K562 (cell line): Measurements from ENCODE around the gene OLFML2A. TPM values are rescaled to one million over a fixed set of nuclear protein-coding genes. Genes with fewer than 3 reads are reported as not detected.

Source experiments
- DIDO1 ChIP-seq: fragments of 450-650 bp; IDR thresholded peaks from 2 replicates; pipeline ENCODE4 v1.6.1; 2016; ENCODE audit warnings: low read depth, missing biosample characterization, missing genetic modification characterization
- FOXM1 ChIP-seq, 2 experiments: fragments of 450-650 bp in 1 of 2; sonication (generic) in 1 of 2; formaldehyde crosslinking in 1 of 2; IDR thresholded peaks; 2 replicates each; pipeline versions ENCODE4 v1.6.1 to v1.9.0; 2017 to 2022; ENCODE audit warnings: low read depth in 2 of 2, mild to moderate bottlenecking in 2 of 2, missing genetic modification reagents in 1 of 2, moderate library complexity in 1 of 2
- HMG20B ChIP-seq: fragments of 250-450 bp; sonication (Bioruptor Pico); IDR thresholded peaks from 2 replicates; pipeline ENCODE4 v1.5.0; 2021; ENCODE audit warnings: mild to moderate bottlenecking
- HNRNPLL ChIP-seq: fragments of 200-400 bp; formaldehyde crosslinking; IDR thresholded peaks from 2 replicates; pipeline ENCODE4 v1.6.1; 2017; ENCODE audit warnings: low read length, low read depth, mild to moderate bottlenecking; ENCODE audit not compliant: poor library complexity, severe bottlenecking
- MYBL2 ChIP-seq, 2 experiments: fragments of 450-650 bp in 1 of 2; sonication (generic) in 1 of 2; formaldehyde crosslinking in 1 of 2; IDR thresholded peaks; 2 replicates each; pipeline versions ENCODE4 v1.6.1 to v1.8.1; 2017 to 2022; ENCODE audit warnings: borderline replicate concordance in 1 of 2, inconsistent platforms in 1 of 2, low read depth in 1 of 2, mild to moderate bottlenecking in 1 of 2, missing genetic modification reagents in 1 of 2, moderate library complexity in 1 of 2
- NFE2 ChIP-seq: IDR thresholded peaks from 2 replicates; pipeline ENCODE4 v1.6.1; 2014; ENCODE audit warnings: antibody characterized with exemption, low read depth
- NUFIP1 ChIP-seq: fragments of 450-650 bp; IDR thresholded peaks from 2 replicates; pipeline ENCODE4 v1.6.1; 2018; ENCODE audit not compliant: partially characterized antibody
- RFX5 ChIP-seq: IDR thresholded peaks from 2 replicates; pipeline ENCODE4 v1.6.1; 2011; ENCODE audit warnings: low read depth, mild to moderate bottlenecking, improper control_type of control experiment, low read length
- RHOXF2B ChIP-seq: fragments of 250-450 bp; sonication (Bioruptor Pico); conservative IDR thresholded peaks from 2 replicates; pipeline ENCODE4 v1.5.1; 2021
- SIRT6 ChIP-seq: IDR thresholded peaks from one replicate; pipeline ENCODE4 v1.6.1; 2012; ENCODE audit warnings: low read depth, mild to moderate bottlenecking, control low read depth, inconsistent platforms, low read length, moderate library complexity
- SLC30A9 ChIP-seq: fragments of 250-450 bp; sonication (Bioruptor Pico); IDR thresholded peaks from 2 replicates; pipeline ENCODE4 v1.8.0; 2022; ENCODE audit warnings: mild to moderate bottlenecking, moderate library complexity
- SMC3 ChIP-seq: conservative IDR thresholded peaks from 2 replicates; pipeline ENCODE4 v1.6.1; 2011; ENCODE audit warnings: low read depth, low read length, improper control_type of control experiment; ENCODE audit not compliant: insufficient read depth
- TEAD4 ChIP-seq, 2 experiments: sonication (generic) in 1 of 2; formaldehyde crosslinking in 1 of 2; IDR thresholded peaks; 2 replicates each; pipeline versions ENCODE4 v1.6.1 to v1.8.0; 2012 to 2022; ENCODE audit warnings: borderline replicate concordance in 1 of 2, inconsistent platforms in 1 of 2, low read length in 1 of 2, mild to moderate bottlenecking in 1 of 2, missing genetic modification reagents in 1 of 2
- ZFP36 ChIP-seq: fragments of 150-350 bp; IDR thresholded peaks from 2 replicates; pipeline ENCODE4 v1.6.1; 2018; ENCODE audit warnings: low read length, low read depth; ENCODE audit not compliant: partially characterized antibody
- ZNF121 ChIP-seq: sonication (generic); formaldehyde crosslinking; conservative IDR thresholded peaks from 2 replicates; pipeline ENCODE4 v1.8.0; 2022; ENCODE audit warnings: missing genetic modification reagents
- ZNF561 ChIP-seq: fragments of 450-650 bp; formaldehyde crosslinking; conservative IDR thresholded peaks from 2 replicates; pipeline ENCODE4 v1.4.0; 2020; ENCODE audit warnings: mild to moderate bottlenecking, moderate library complexity
- polyA plus RNA-seq, 8 experiments: library from polyadenylated mRNA; depleted of rRNA in 4 of 8; stranded (reverse) in 5 of 8; unstranded in 3 of 8; fragments of >200 nt; fragmentation: Nextera tagmentation in 2 of 8; fragmentation: Illumina TruSeq in 1 of 8; extraction: Ambion mirVana in 2 of 8; extraction: Trizol in 1 of 8; gene quantifications; 2 replicates each; pipeline versions ENCODE4 v1.2.1 to v1.2.3, GENCODE V29; 2011 to 2014; ENCODE audit warnings: inconsistent platforms in 1 of 8, missing spikeins in 1 of 8
- total RNA-seq, 7 experiments: library from RNA; depleted of rRNA in 6 of 7; stranded (reverse); fragments of >200 nt in 6 of 7; fragmentation: Illumina TruSeq in 2 of 7; extraction: Trizol in 2 of 7; gene quantifications; 2 replicates each; pipeline versions ENCODE4 v1.2.1 to v1.2.3, GENCODE V29; 2011 to 2021; ENCODE audit warnings: low replicate concordance in 1 of 7
- TF ChIP-seq, protein P1 (sequence below), 2 experiments: fragments of 450-650 bp; formaldehyde crosslinking in 1 of 2; IDR thresholded peaks; 2 replicates each; pipeline versions ENCODE4 v1.4.0 to v1.6.1; 2014 to 2020; ENCODE audit warnings: mild to moderate bottlenecking in 2 of 2, borderline replicate concordance in 1 of 2, low read depth in 1 of 2
- TF ChIP-seq, protein P2 (sequence below): fragments of 450-650 bp; IDR thresholded peaks from 2 replicates; pipeline ENCODE4 v1.6.1; 2016; ENCODE audit warnings: mild to moderate bottlenecking

The OLFML2A gene
- total and polyA plus RNA-seq, 9 of the 15 experiments (the other 6 are each of a cell fraction or from before 2014, with no cell fraction given), result 0.16 TPM; not detected in 8

DNA sequence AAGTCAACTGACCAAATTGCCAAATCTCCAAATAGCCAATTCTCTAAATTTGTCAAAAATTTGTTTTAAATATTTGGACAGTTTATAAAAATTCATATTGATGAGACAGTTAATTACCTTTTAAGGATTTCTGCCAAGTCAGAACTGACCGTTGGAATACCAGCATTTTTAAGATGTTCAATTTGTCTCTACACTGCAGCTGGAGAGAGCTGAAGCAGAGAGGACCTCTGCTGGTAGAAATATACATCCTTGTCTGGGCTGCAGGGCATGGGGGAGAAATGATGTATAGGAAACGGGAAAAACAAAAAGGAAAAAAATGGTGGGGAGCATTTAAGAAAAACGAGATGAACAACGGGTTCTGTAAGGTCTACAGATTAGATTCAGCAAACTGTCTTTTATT, 22.6 kb upstream of the OLFML2A start (continued):
- TF ChIP-seq, protein P1, sequence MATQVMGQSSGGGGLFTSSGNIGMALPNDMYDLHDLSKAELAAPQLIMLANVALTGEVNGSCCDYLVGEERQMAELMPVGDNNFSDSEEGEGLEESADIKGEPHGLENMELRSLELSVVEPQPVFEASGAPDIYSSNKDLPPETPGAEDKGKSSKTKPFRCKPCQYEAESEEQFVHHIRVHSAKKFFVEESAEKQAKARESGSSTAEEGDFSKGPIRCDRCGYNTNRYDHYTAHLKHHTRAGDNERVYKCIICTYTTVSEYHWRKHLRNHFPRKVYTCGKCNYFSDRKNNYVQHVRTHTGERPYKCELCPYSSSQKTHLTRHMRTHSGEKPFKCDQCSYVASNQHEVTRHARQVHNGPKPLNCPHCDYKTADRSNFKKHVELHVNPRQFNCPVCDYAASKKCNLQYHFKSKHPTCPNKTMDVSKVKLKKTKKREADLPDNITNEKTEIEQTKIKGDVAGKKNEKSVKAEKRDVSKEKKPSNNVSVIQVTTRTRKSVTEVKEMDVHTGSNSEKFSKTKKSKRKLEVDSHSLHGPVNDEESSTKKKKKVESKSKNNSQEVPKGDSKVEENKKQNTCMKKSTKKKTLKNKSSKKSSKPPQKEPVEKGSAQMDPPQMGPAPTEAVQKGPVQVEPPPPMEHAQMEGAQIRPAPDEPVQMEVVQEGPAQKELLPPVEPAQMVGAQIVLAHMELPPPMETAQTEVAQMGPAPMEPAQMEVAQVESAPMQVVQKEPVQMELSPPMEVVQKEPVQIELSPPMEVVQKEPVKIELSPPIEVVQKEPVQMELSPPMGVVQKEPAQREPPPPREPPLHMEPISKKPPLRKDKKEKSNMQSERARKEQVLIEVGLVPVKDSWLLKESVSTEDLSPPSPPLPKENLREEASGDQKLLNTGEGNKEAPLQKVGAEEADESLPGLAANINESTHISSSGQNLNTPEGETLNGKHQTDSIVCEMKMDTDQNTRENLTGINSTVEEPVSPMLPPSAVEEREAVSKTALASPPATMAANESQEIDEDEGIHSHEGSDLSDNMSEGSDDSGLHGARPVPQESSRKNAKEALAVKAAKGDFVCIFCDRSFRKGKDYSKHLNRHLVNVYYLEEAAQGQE (IDR thresholded peaks at IDR 0.05; ENCODE audit: borderline replicate concordance), result peak; percentile 70; the same call in 1 of the 2 replicates
- TF ChIP-seq, protein P1 (CRISPR knock-in tag; IDR thresholded peaks at IDR 0.05; ENCODE audit: low read depth), result no peak
- TF ChIP-seq RFX5 (no peak), NFE2 (peak; percentile 67), NUFIP1 (no peak), ZNF121 (CRISPR knock-in tag) (no peak), HMG20B (CRISPR knock-in tag) (no peak), HNRNPLL (no peak), ZFP36 (no peak), SIRT6 (no peak), TEAD4 (IDR thresholded peaks at IDR 0.05; ENCODE audit: low read length) (peak; percentile 39), TEAD4 (CRISPR knock-in tag; IDR thresholded peaks at IDR 0.05; ENCODE audit: borderline replicate concordance) (no peak), FOXM1 (IDR thresholded peaks at IDR 0.05; ENCODE audit: low read depth) (peak; percentile 84), FOXM1 (CRISPR knock-in tag; IDR thresholded peaks at IDR 0.05; ENCODE audit: low read depth) (no peak), ZNF561 (CRISPR knock-in tag) (no peak), SLC30A9 (CRISPR knock-in tag) (no peak), DIDO1 (no peak), MYBL2 (IDR thresholded peaks at IDR 0.05; ENCODE audit: low read depth) (peak; percentile 89), MYBL2 (CRISPR knock-in tag; IDR thresholded peaks at IDR 0.05; ENCODE audit: borderline replicate concordance) (no peak), SMC3 (0 out of 2 replicates have a peak, but pooled peaks have one; percentile 28), RHOXF2B (CRISPR knock-in tag) (no peak)
- TF ChIP-seq, protein P2, sequence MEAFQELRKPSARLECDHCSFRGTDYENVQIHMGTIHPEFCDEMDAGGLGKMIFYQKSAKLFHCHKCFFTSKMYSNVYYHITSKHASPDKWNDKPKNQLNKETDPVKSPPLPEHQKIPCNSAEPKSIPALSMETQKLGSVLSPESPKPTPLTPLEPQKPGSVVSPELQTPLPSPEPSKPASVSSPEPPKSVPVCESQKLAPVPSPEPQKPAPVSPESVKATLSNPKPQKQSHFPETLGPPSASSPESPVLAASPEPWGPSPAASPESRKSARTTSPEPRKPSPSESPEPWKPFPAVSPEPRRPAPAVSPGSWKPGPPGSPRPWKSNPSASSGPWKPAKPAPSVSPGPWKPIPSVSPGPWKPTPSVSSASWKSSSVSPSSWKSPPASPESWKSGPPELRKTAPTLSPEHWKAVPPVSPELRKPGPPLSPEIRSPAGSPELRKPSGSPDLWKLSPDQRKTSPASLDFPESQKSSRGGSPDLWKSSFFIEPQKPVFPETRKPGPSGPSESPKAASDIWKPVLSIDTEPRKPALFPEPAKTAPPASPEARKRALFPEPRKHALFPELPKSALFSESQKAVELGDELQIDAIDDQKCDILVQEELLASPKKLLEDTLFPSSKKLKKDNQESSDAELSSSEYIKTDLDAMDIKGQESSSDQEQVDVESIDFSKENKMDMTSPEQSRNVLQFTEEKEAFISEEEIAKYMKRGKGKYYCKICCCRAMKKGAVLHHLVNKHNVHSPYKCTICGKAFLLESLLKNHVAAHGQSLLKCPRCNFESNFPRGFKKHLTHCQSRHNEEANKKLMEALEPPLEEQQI, result peak; percentile 58; the same call in 1 of the 2 replicates
